Stimulated activated CD4-positive, alpha-beta T cell treated with anti-CD3 and anti-CD28 coated beads, Interleukin-4, amount 100 ng/mL, for 24 hours (primary cell): ENCODE data around the gene MYL2.

Experiments
- DNase-seq: peaks from one replicate; pipeline ENCODE4 v3.0.0-alpha.2; 2020

The MYL2 gene

DNA sequence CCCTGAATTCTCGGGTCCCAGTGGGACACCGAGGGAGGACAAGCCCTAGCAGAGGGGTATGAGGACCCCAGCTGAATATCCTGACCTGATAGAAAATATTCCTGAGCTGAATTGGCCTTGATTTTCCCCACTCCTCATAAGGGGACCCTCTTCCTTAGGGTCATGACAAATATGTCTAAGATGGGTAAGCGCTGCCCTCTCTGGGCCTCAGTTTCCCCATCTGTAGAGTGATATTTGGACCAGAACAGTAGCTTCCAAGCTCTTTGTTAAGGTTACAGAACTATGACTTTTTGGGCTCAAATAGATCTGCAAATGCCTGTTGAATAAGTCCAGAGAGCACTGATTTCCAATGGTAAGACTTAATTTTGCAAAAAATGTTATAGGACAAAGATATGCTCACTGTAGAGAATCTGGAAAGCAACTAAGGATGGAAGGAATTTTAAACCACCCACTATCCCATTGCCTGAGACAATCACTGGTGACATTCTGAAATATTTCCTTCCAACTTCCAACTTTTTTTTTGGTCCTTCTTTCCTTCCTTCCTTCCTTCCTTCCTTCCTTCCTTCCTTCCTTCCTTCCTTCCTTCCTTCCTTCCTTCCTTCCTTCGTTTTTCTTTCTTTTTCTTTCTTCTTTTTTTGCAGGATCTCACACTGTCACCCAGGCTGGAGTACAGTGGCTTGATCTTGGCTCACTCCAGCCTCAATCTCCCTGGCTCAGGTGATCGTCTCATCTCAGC is 32.0 kb downstream of the MYL2 start:
- DNase-seq: no peak

DNA sequence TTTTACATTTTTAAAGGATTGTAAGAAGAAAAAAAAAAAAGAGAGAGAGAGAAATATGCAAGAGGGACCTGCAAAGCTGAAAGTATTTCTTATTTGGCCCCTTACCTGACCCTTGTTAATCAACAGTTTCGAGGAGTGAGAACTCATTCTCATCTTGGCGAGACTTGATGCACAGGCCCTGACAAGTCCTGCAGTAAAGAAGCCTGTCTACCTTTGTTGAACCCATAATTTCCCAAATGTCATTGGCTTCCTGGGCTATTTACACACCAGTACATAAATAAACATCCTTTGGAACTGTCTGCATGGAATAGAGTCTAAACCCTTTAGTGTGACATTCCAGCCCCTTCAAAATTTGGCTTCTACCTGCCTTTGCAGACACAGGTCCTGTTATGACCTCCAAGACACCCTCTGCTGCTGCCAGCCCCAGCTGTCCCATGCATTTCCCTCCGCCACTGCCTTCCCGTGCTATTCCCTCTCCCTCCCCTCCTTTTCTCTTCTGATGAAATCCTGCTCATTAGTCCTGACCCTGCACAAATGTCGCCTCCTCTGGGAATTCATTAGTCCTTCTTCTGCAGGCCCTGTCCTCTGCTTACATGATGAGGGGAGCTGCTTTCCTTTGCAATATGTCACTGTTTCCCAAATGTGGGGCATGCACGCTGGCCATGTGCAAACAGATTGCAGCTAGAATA is 35.1 kb downstream of the MYL2 start:
- no peak for DNase-seq

DNA sequence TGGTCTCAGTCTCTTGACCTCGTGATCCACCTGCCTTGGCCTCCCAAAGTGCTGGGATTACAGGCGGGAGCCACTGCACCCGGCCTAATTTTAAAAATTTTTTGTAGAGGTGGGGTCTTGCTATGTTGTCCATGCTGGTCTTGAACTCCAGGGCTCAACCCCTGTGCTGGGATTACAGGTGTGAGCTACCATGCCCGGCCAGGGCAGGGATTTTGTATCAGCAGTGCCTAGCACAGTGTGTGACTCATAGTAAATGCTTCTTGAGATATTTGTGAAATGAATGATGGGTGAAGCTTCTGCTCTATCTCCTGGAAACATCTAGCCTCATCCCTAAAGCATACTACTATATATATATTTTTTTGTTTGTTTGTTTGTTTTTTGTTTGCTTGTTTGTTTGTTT is 37.1 kb downstream of the MYL2 start:
- DNase-seq: no peak

DNA sequence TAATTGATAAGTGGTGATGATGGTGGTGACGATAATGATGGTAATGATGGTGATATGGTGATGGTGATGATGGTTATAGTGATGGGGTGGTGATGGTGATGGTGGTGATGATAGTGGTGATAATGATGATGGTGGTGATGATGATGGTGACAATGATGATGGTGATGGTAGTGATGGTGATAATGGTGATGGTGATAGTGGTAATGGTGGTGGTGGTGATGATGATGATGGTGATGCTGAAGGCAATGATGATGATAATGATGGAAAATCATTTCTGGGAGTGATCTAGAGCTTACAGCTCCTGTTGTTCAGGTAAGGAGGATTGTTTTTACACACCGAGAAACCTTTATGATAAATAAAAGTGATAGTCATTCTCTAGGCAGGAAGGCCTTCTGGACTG is 39.7 kb downstream of the MYL2 start:
- no peak for DNase-seq

DNA sequence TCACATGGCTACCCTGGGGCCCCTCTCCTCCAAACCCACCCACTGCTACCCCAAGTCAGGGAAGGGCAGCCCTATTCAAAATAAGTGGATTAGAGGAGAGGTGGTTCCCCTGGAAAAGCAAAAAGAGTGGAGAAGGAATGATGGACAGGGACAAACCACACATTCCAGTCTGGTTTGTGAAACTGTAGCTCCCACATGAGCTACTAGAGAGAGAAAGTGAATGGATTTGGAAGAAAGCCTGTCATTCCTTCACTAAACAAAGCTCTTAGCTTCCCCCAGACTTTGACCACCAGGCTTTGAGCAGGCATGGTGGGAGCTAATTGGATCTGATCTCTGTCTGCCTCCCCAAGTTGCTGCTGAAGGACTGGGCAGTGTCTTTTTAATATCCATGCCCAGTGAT is 45.6 kb downstream of the MYL2 start:
- no peak for DNase-seq

DNA sequence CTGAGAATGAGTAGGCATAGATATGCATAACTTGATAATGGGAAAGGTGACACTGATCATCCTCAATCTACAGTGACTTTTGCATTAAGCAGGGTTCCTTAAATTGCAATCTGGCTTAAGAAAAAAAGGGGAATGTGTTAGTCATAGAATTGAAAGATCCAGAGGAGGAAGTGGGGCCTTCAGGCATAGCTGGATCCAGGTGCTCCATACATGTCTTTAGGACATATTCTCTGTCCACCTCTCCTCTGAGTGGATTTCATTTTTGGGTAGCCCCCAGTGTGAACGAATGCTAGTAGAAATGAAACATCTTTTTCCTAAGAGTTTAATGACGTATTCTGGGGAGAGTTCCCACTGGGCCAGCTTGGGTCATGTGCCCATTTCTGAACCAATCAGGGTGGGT is 46.0 kb downstream of the MYL2 start:
- DNase-seq: no peak

DNA sequence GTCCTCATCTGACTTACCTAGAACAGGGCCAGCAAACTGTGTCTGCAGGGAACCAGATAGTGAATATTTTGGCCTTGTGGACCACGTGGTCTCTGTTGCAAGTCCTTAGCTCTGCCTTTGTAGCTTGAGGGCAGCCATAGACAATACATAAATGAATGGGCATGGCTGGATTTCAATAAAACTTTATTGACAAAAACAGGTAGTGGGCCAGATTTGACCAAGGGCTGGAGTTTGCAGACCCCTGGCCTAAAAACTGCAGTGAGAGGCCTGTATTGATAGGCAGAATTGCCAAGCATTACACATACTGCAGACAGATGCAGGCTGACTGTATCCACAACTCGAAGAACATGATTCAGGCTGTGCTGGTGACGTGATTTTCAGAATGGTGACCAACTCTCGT is 48.3 kb downstream of the MYL2 start:
- no peak for DNase-seq

DNA sequence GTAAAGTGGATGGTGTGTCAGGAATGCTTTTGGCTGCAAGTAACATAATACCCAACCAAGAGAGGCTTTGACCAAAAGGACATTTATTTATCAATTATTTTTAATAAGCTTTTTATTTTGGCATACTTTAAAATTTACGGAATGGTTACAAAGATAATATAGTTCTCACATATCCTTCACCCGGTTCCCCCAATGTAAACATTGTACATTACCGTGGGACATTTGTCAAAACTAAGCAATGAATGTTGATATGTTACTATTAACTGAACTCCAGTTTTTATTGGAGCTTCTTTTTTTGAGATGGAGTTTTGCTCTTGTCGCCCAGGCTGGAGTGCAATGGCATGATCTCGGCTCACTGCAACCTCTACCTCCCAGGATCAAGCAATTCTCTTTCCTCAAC is 50.6 kb downstream of the MYL2 start:
- DNase-seq: no peak

DNA sequence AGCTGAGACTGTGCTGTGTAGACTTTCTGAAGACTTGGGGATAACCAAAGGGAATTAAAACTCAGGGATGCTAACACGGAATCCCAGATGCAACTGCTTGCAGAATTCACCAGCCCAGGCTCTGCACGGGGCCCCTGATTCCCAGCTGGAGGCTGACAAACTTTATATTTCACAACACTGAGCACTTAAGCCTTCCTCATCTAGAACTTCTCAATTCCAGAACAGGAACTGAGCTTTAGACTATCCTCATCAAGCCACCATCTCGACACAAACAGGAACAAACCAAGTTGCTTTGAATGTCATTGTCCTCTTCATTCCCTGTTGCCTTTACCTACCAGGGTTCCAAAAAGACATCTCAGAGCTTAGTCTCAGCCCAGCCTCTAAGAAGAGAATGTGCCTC is 51.4 kb downstream of the MYL2 start:
- no peak for DNase-seq

DNA sequence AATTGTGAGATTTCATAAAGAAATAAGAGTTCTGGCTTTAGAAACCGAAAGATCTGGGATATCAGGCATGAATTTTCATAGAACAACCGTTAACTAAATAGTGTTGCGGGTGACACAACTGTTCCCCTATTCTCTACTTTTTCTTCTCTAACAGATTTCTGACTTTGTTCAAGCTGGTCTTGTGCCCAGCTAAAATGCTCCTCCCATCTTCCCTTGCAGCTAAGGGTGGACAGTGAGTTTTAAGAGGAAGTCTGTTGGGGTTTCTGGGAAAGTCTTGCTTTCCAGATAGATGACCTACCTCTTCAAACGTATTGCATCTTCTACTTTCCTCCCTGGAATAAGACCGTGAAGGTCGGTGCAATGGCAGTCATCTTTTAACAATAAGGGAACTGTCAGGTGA is 54.9 kb downstream of the MYL2 start:
- no peak for DNase-seq

DNA sequence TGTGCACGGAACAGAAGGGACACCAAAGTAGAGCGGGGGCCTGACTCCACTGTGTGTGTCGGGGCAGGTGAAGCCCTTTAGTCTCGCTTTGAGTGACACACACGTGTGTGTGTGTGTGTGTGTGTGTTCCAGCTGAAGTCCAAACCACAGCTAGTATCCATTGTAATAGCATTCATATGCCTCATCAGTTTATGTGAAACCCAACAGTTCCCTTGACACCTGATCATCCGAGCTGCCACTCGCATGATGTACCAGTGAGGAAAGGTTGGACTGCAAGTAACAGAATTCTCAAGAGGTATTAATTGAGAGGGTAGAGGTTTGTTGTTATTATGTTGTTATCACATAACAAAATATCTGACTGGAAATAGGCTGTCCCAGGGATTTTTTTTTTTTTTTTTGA is 57.2 kb downstream of the MYL2 start:
- DNase-seq: no peak

DNA sequence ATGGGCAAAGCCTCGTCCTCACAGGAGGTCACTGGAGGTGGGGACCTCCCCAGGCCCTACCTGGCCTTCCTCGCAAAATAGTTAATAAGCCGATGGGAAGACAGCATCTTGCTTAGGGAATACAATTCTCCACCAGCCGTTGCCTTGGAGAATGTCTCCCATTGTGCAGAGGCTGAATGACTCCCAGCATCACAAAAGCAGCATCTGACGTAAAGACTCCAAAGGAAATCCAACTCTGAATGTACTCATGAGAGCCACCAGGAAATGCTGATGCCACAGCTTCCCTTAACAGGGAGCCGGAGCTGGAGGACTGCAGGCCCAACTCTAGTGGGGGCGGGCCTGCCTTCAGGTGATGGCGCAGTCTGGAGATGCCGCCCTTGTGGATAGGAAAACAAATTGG is 58.0 kb downstream of the MYL2 start:
- no peak for DNase-seq

DNA sequence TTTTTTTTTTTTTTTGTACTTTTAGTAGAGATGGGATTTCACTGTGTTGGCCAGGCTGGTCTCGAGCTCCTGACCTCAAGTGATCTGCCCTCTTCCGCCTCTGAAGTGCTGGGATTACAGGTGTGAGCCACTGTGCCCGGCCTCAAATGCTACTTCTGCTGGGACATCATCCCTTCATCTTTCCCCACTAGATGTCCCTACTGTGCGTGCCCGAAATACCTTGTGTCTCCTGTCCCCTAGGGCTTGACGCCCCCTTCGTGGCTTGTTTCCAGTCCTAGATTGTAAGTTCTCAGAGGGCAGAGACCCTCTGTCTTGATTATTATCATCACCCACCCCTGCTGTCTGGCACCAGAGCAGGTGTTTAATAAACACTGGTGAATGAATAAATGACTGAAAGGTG is 58.6 kb downstream of the MYL2 start:
- no peak for DNase-seq
